Activated CD4-positive, alpha-beta T cell treated with anti-CD3 and anti-CD28 coated beads, Interleukin-2, amount 50 U/mL, for 4 hours (primary cell): ENCODE measurements around the gene B3GAT1.

Experiments
- DNase-seq, 2 experiments: peaks; one replicate each; pipeline ENCODE4 v3.0.0-alpha.2; 2020

The B3GAT1 gene

GRCh38 chr11:134390706-134391569 lies 21.1 kb downstream of the B3GAT1 start:
- DNase-seq, result no peak

GRCh38 chr11:134389464-134390180 lies 22.4 kb downstream of the B3GAT1 start:
- DNase-seq, result no peak

GRCh38 chr11:134388590-134388989 lies 23.5 kb downstream of the B3GAT1 start:
- DNase-seq, result no peak

- DNase-seq, result no peak
These were observed 24.5 kb downstream of the B3GAT1 start for GRCh38 chr11:134387501-134387900.

- DNase-seq, result no peak
These were observed 25.1 kb downstream of the B3GAT1 start for GRCh38 chr11:134386945-134387344.

- no peak for DNase-seq
These were observed 26.1 kb downstream of the B3GAT1 start for GRCh38 chr11:134385774-134386565.

- DNase-seq, result no peak
These were observed 26.9 kb downstream of the B3GAT1 start for GRCh38 chr11:134385171-134385570.

- DNase-seq, result no peak
These were observed 27.6 kb downstream of the B3GAT1 start for GRCh38 chr11:134384406-134384805.

- no peak for DNase-seq
These were observed 28.3 kb downstream of the B3GAT1 start for GRCh38 chr11:134383576-134384221.

GRCh38 chr11:134382830-134383229 lies 29.2 kb downstream of the B3GAT1 start:
- DNase-seq, result no peak

GRCh38 chr11:134382257-134382656 lies 29.8 kb downstream of the B3GAT1 start:
- no peak for DNase-seq

GRCh38 chr11:134380785-134381184 lies 31.3 kb downstream of the B3GAT1 start:
- no peak for DNase-seq

GRCh38 chr11:134380229-134380628 lies 31.8 kb downstream of the B3GAT1 start:
- DNase-seq, result no peak

- DNase-seq, result no peak
These were observed 32.8 kb downstream of the B3GAT1 start for GRCh38 chr11:134379241-134379640.

- no peak for DNase-seq
These were observed 34.2 kb downstream of the B3GAT1 start for GRCh38 chr11:134377876-134378275.

GRCh38 chr11:134376150-134376921 lies 35.7 kb downstream of the B3GAT1 start:
- DNase-seq, result no peak

- DNase-seq, result no peak
These were observed 37.0 kb downstream of the B3GAT1 start for GRCh38 chr11:134374891-134375550.

- no peak for DNase-seq
These were observed 37.9 kb downstream of the B3GAT1 start for GRCh38 chr11:134374171-134374570.

GRCh38 chr11:134373591-134374052 lies 38.4 kb downstream of the B3GAT1 start:
- DNase-seq, result no peak

- no peak for DNase-seq
These were observed 39.1 kb downstream of the B3GAT1 start for GRCh38 chr11:134372961-134373360.

GRCh38 chr11:134372536-134372935 lies 39.5 kb downstream of the B3GAT1 start:
- no peak for DNase-seq
